GM21515 (cell line): ENCODE results near the gene IFTAP.

Experiments
- ATAC-seq: cut with Tn5 transposase; IDR thresholded peaks from one replicate; pipeline ENCODE4 v1.9.1; 2021; ENCODE audit not compliant: unreplicated experiment

IFTAP gene

DNA sequence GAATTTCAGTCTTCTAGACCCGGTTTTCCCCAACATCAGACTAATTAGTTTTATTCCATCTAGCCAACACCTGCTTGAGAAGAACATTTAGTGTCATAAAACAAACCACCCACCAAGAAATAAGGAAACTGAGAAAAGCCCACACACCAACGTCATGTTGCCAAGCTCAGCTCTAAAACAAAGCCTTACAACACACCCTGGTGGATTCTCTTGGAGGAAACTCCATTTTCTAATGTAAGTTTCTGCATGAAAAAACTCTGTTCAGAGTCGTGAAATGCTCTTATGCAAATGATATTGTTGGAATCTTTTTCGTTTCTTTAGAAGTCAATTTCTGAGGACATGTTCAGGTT lies 108.7 kb downstream of the IFTAP start:
- peak; percentile 40 for ATAC-seq
